ENCODE results near the gene RNMT. TPM values are rescaled to one million over a fixed set of nuclear protein-coding genes. Genes with fewer than 3 reads are reported as not detected.

The RNMT gene
- total RNA-seq, 1 experiment from 2014 or later: 58.2 TPM

GRCh38 chr18:13800505-13801259 is 74.2 kb downstream of the RNMT start (continued):
- no peak for TF ChIP-seq ZNF425 (CRISPR knock-in tag; conservative IDR thresholded peaks at IDR 0.05)
- no peak for TF ChIP-seq ZNF317 (CRISPR knock-in tag; IDR thresholded peaks at IDR 0.05; ENCODE audit: borderline replicate concordance, low read depth)
- no peak for TF ChIP-seq MAX (CRISPR knock-in tag; IDR thresholded peaks at IDR 0.05)
- TF ChIP-seq ZNF263 (CRISPR knock-in tag; IDR thresholded peaks at IDR 0.05; ENCODE audit: low read depth): no peak
- TF ChIP-seq ZNF121 (CRISPR knock-in tag; IDR thresholded peaks at IDR 0.05): 0 out of 2 replicates have a peak, but pooled peaks have one; percentile 52

GRCh38 chr18:13801260-13801601 is 74.8 kb downstream of the RNMT start:
- ATAC-seq: peak; percentile 37
- DNase-seq (ENCODE audit: low spot score): no peak
- ChIA-PET POLR2A (no interaction called here), CTCF (interaction anchor here (4.9 kb wide), 1 partner anchor 11 kb away, joined by 36 read pairs; no protein-coding TSS in a partner anchor)
- Mint-ChIP-seq H3K9me3 (peaks cover 6% of the 10 kb centered on the region), H3K27ac (no peak overlapping the region), H3K27me3 (ENCODE audit: low read depth) (peaks cover 13% of the 10 kb centered on the region), H3K4me3 (peak overlapping the region; percentile 68), H3K4me1 (peaks cover 51% of the 10 kb centered on the region), H3K36me3 (no peaks in the 10 kb centered on the region; the same call in 1 of the 2 replicates)
- TF ChIP-seq FOXP1 (CRISPR knock-in tag; IDR thresholded peaks at IDR 0.05; ENCODE audit: borderline replicate concordance) (no peak), ZNF671 (CRISPR knock-in tag; IDR thresholded peaks at IDR 0.05) (no peak), MAX (CRISPR knock-in tag; IDR thresholded peaks at IDR 0.05) (no peak), USF2 (CRISPR knock-in tag; IDR thresholded peaks at IDR 0.05) (no peak), TEAD1 (CRISPR knock-in tag; IDR thresholded peaks at IDR 0.05) (no peak), ZNF232 (CRISPR knock-in tag; IDR thresholded peaks at IDR 0.05) (no peak), ZNF219 (CRISPR knock-in tag; IDR thresholded peaks at IDR 0.05; ENCODE audit: borderline replicate concordance) (no peak), CREB1 (CRISPR knock-in tag; IDR thresholded peaks at IDR 0.05) (no peak), IRF1 (CRISPR knock-in tag; IDR thresholded peaks at IDR 0.05) (no peak), MXD4 (CRISPR knock-in tag; IDR thresholded peaks at IDR 0.05; ENCODE audit: borderline replicate concordance) (no peak), MLX (CRISPR knock-in tag; IDR thresholded peaks at IDR 0.05) (no peak)

GRCh38 chr18:13804305-13804704 is 77.8 kb downstream of the RNMT start:
- no peak for DNase-seq (ENCODE audit: low spot score)
- CTCF ChIA-PET: interaction anchor here (4.9 kb wide), 1 partner anchor 8 kb away, joined by 36 read pairs; no protein-coding TSS in a partner anchor
- Mint-ChIP-seq H3K27ac (no peak overlapping the region), H3K4me1 (peaks cover 58% of the 10 kb centered on the region), H3K27me3 (ENCODE audit: low read depth) (peaks cover 11% of the 10 kb centered on the region), H3K9me3 (peaks cover 6% of the 10 kb centered on the region), H3K4me3 (no peak overlapping the region), H3K36me3 (no peaks in the 10 kb centered on the region; the same call in 1 of the 2 replicates)
- POLR2A ChIA-PET: no interaction called here
- no peak for ATAC-seq
- no peak for TF ChIP-seq MYBL2 (CRISPR knock-in tag; IDR thresholded peaks at IDR 0.05)
- no peak for TF ChIP-seq TP53 (CRISPR knock-in tag; IDR thresholded peaks at IDR 0.05)
- TF ChIP-seq SMAD4 (CRISPR knock-in tag; IDR thresholded peaks at IDR 0.05): no peak
- TF ChIP-seq NR2C2 (CRISPR knock-in tag; IDR thresholded peaks at IDR 0.05): no peak
- TF ChIP-seq ESRRA (CRISPR knock-in tag; IDR thresholded peaks at IDR 0.05; ENCODE audit: borderline replicate concordance): no peak
- TF ChIP-seq STAT6 (CRISPR knock-in tag; conservative IDR thresholded peaks at IDR 0.05; ENCODE audit: low read depth): no peak
- no peak for TF ChIP-seq NFE2L1 (CRISPR knock-in tag; IDR thresholded peaks at IDR 0.05)
- no peak for TF ChIP-seq E2F5 (CRISPR knock-in tag; IDR thresholded peaks at IDR 0.05)
- no peak for TF ChIP-seq MLX (CRISPR knock-in tag; IDR thresholded peaks at IDR 0.05)

All from WTC11 (cell line).